K562 (cell line): ENCODE data around the gene GAPDH. TPM values are rescaled to one million over a fixed set of nuclear protein-coding genes. Genes with fewer than 3 reads are reported as not detected.

Source experiments
- AFF1 ChIP-seq, 2 experiments: fragments of 450-650 bp; IDR thresholded peaks; 2 replicates each; pipeline ENCODE4 v1.6.1; 2018; ENCODE audit warnings: mild to moderate bottlenecking in 2 of 2, low read depth in 1 of 2; ENCODE audit not compliant: partially characterized antibody in 2 of 2
- ARID3B ChIP-seq: fragments of 250-450 bp; sonication (Bioruptor Pico); IDR thresholded peaks from 2 replicates; pipeline ENCODE4 v1.4.0; 2020; ENCODE audit warnings: borderline replicate concordance
- ELF2 ChIP-seq: fragments of 250-450 bp; sonication (Bioruptor Pico); IDR thresholded peaks from 2 replicates; pipeline ENCODE4 v1.5.0; 2021; ENCODE audit warnings: mild to moderate bottlenecking
- FOXA3 ChIP-seq, 2 experiments: fragments of 450-650 bp in 1 of 2; sonication (generic) in 1 of 2; formaldehyde crosslinking; IDR thresholded peaks in 1 of 2; conservative IDR thresholded peaks in 1 of 2; 2 replicates each; pipeline versions ENCODE4 v1.4.0 to v1.8.0; 2020 to 2022; ENCODE audit warnings: mild to moderate bottlenecking in 2 of 2, missing genetic modification reagents in 1 of 2
- NCOA6 ChIP-seq: fragments of 450-650 bp; IDR thresholded peaks from 2 replicates; pipeline ENCODE4 v1.6.1; 2017; ENCODE audit warnings: mild to moderate bottlenecking
- PATZ1 ChIP-seq: fragments of 250-450 bp; sonication (Bioruptor Pico); IDR thresholded peaks from 2 replicates; pipeline ENCODE4 v1.5.0; 2020; ENCODE audit warnings: mild to moderate bottlenecking, borderline replicate concordance
- SIN3B ChIP-seq: fragments of 450-650 bp; IDR thresholded peaks from 2 replicates; pipeline ENCODE4 v1.6.1; 2017; ENCODE audit warnings: low read depth, mild to moderate bottlenecking, moderate library complexity
- TCF15 ChIP-seq: fragments of 250-450 bp; sonication (Bioruptor Pico); IDR thresholded peaks from 2 replicates; pipeline ENCODE4 v1.8.0; 2022; ENCODE audit warnings: moderate library complexity, mild to moderate bottlenecking, inconsistent platforms
- THAP12 ChIP-seq: fragments of 250-450 bp; sonication (Bioruptor Pico); IDR thresholded peaks from 2 replicates; pipeline ENCODE4 v1.9.0; 2021; ENCODE audit warnings: mild to moderate bottlenecking, inconsistent platforms
- ZBTB8A ChIP-seq: fragments of 450-650 bp; IDR thresholded peaks from 2 replicates; pipeline ENCODE4 v1.6.1; 2018; ENCODE audit warnings: mild to moderate bottlenecking, moderate library complexity; ENCODE audit not compliant: partially characterized antibody
- ZNF740 ChIP-seq, 3 experiments: fragments of 200-800 bp in 1 of 3; sonication (Bioruptor generic) in 1 of 3; sonication (generic) in 1 of 3; formaldehyde crosslinking in 1 of 3; IDR thresholded peaks; 2 replicates each; pipeline versions ENCODE4 v1.6.1 to v1.8.0; 2016 to 2022; ENCODE audit warnings: mild to moderate bottlenecking in 2 of 3, missing compliant biosample characterization in 2 of 3, missing genetic modification characterization in 2 of 3, missing genetic modification reagents in 1 of 3
- ZNF75A ChIP-seq: fragments of 450-650 bp; formaldehyde crosslinking; IDR thresholded peaks from 2 replicates; pipeline ENCODE4 v1.4.0; 2020; ENCODE audit warnings: mild to moderate bottlenecking
- polyA plus RNA-seq, 8 experiments: library from polyadenylated mRNA; depleted of rRNA in 4 of 8; stranded (reverse) in 5 of 8; unstranded in 3 of 8; fragments of >200 nt; fragmentation: Nextera tagmentation in 2 of 8; fragmentation: Illumina TruSeq in 1 of 8; extraction: Ambion mirVana in 2 of 8; extraction: Trizol in 1 of 8; gene quantifications; 2 replicates each; pipeline versions ENCODE4 v1.2.1 to v1.2.3, GENCODE V29; 2011 to 2014; ENCODE audit warnings: inconsistent platforms in 1 of 8, missing spikeins in 1 of 8
- total RNA-seq, 7 experiments: library from RNA; depleted of rRNA in 6 of 7; stranded (reverse); fragments of >200 nt in 6 of 7; fragmentation: Illumina TruSeq in 2 of 7; extraction: Trizol in 2 of 7; gene quantifications; 2 replicates each; pipeline versions ENCODE4 v1.2.1 to v1.2.3, GENCODE V29; 2011 to 2021; ENCODE audit warnings: low replicate concordance in 1 of 7

The GAPDH gene
- total and polyA plus RNA-seq, 9 of the 15 experiments (the other 6 are each of a cell fraction or from before 2014, with no cell fraction given): 2,206 to 6,793 (median 4,217) TPM

GRCh38 chr12:6534945-6535696, 804 bp downstream of the GAPDH start (continued):
- TF ChIP-seq THAP12 (no peak), SIN3B (no peak; the same call in 1 of the 2 replicates), ZNF75A (no peak), ZNF740 (CRISPR knock-in tag; IDR thresholded peaks at IDR 0.05) (no peak; the same call in 1 of the 2 replicates), ZNF740 (tag; IDR thresholded peaks at IDR 0.05) (no peak), NCOA6 (no peak), ARID3B (CRISPR knock-in tag) (no peak), PATZ1 (no peak), ZBTB8A (no peak), TCF15 (CRISPR knock-in tag) (no peak), FOXA3 (CRISPR knock-in tag; conservative IDR thresholded peaks at IDR 0.05 in 1 of 2, IDR thresholded peaks at IDR 0.05 in 1 of 2) (no peak), AFF1 (IDR thresholded peaks at IDR 0.05; ENCODE audit: low read depth in 1 of 2, partially characterized antibody in 2 of 2) (no peak), ELF2 (CRISPR knock-in tag) (no peak)
